Measurements from ENCODE around the gene BLMH.

DNA sequence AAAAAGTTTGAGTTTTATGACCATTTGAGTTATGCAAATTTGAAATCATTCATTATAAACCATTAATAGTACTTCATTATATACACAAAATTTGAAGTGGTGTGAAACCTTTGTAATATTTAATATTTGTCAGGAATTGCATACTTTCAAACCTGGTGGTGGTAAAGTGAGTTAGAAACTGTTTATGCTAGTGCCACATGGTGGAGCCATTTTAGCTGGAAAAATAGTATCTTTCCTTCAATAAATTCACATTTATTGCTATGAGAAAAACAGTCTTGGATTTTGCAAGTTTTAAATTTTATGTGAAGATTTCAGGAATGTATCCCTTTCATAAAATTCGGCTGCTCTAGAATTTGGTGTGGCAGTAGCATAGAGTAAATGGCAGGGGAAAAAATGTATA is 7.3 kb upstream of the BLMH start:
- TF ChIP-seq, protein P1, sequence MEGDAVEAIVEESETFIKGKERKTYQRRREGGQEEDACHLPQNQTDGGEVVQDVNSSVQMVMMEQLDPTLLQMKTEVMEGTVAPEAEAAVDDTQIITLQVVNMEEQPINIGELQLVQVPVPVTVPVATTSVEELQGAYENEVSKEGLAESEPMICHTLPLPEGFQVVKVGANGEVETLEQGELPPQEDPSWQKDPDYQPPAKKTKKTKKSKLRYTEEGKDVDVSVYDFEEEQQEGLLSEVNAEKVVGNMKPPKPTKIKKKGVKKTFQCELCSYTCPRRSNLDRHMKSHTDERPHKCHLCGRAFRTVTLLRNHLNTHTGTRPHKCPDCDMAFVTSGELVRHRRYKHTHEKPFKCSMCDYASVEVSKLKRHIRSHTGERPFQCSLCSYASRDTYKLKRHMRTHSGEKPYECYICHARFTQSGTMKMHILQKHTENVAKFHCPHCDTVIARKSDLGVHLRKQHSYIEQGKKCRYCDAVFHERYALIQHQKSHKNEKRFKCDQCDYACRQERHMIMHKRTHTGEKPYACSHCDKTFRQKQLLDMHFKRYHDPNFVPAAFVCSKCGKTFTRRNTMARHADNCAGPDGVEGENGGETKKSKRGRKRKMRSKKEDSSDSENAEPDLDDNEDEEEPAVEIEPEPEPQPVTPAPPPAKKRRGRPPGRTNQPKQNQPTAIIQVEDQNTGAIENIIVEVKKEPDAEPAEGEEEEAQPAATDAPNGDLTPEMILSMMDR (IDR thresholded peaks at IDR 0.05) = peak; percentile 48
- TF ChIP-seq, protein P2, sequence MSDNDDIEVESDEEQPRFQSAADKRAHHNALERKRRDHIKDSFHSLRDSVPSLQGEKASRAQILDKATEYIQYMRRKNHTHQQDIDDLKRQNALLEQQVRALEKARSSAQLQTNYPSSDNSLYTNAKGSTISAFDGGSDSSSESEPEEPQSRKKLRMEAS (IDR thresholded peaks at IDR 0.05; ENCODE audit: low read depth) = no peak
- TF ChIP-seq RXRA (IDR thresholded peaks at IDR 0.05; ENCODE audit: borderline replicate concordance, low read depth) (no peak), SMC3 (IDR thresholded peaks at IDR 0.05; ENCODE audit: low read depth, low read length) (no peak), NRF1 (IDR thresholded peaks at IDR 0.05; ENCODE audit: low read depth, low read length) (no peak), CHD2 (IDR thresholded peaks at IDR 0.05; ENCODE audit: low read length, partially characterized antibody) (no peak), RAD21 (IDR thresholded peaks at IDR 0.05; ENCODE audit: low read length) (peak; percentile 41; the same call in 1 of the 2 replicates), YY1 (IDR thresholded peaks at IDR 0.05; ENCODE audit: low read depth) (no peak), EZH2phosphoT487 (IDR thresholded peaks at IDR 0.05; ENCODE audit: borderline replicate concordance, low read depth) (no peak), GATA2 (CRISPR knock-in tag; IDR thresholded peaks at IDR 0.05) (no peak)
- TF ChIP-seq, protein P3, sequence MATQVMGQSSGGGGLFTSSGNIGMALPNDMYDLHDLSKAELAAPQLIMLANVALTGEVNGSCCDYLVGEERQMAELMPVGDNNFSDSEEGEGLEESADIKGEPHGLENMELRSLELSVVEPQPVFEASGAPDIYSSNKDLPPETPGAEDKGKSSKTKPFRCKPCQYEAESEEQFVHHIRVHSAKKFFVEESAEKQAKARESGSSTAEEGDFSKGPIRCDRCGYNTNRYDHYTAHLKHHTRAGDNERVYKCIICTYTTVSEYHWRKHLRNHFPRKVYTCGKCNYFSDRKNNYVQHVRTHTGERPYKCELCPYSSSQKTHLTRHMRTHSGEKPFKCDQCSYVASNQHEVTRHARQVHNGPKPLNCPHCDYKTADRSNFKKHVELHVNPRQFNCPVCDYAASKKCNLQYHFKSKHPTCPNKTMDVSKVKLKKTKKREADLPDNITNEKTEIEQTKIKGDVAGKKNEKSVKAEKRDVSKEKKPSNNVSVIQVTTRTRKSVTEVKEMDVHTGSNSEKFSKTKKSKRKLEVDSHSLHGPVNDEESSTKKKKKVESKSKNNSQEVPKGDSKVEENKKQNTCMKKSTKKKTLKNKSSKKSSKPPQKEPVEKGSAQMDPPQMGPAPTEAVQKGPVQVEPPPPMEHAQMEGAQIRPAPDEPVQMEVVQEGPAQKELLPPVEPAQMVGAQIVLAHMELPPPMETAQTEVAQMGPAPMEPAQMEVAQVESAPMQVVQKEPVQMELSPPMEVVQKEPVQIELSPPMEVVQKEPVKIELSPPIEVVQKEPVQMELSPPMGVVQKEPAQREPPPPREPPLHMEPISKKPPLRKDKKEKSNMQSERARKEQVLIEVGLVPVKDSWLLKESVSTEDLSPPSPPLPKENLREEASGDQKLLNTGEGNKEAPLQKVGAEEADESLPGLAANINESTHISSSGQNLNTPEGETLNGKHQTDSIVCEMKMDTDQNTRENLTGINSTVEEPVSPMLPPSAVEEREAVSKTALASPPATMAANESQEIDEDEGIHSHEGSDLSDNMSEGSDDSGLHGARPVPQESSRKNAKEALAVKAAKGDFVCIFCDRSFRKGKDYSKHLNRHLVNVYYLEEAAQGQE (IDR thresholded peaks at IDR 0.05; ENCODE audit: low read depth, low read length) = no peak
